MG63 (cell line): ENCODE measurements around the gene ARFGEF2. TPM values are rescaled to one million over a fixed set of nuclear protein-coding genes. Genes with fewer than 3 reads are reported as not detected.
"Not testable (repeated sequence)": the region's sequence is repeated elsewhere in the genome, so short reads cannot be mapped to it uniquely, and the experiment has no call there.

Experiments used
- DNase-seq: peaks from one replicate; pipeline ENCODE4 v3.0.0-alpha.2; 2020
- H3K27me3 ChIP-seq: fragments of 250-450 bp; sonication (Bioruptor Pico); 2 replicates; pipeline ENCODE4 v1.5.1; 2020; ENCODE audit warnings: mild to moderate bottlenecking, moderate library complexity
- H3K36me3 ChIP-seq: fragments of 250-450 bp; sonication (Bioruptor Pico); 2 replicates; pipeline ENCODE4 v1.5.1; 2020; ENCODE audit warnings: mild to moderate bottlenecking, moderate library complexity
- H3K4me3 ChIP-seq: fragments of 250-450 bp; sonication (Bioruptor Pico); 2 replicates; pipeline ENCODE4 v1.5.1; 2020; ENCODE audit warnings: mild to moderate bottlenecking, moderate library complexity
- H3K9me3 ChIP-seq: fragments of 250-450 bp; sonication (Bioruptor Pico); 2 replicates; pipeline ENCODE4 v1.5.1; 2020; ENCODE audit warnings: mild to moderate bottlenecking, moderate library complexity
- total RNA-seq: library from RNA; depleted of rRNA; stranded (reverse); fragments of >200 nt; shearing (Covaris generic); gene quantifications from 2 replicates; pipeline ENCODE4 v1.2.3, GENCODE V29; 2014; ENCODE audit warnings: low replicate concordance

The ARFGEF2 gene
- total RNA-seq, 1 experiment from 2014 or later, result 17.9 TPM

GRCh38 chr20:48957053-48957481, 35.6 kb downstream of the ARFGEF2 start:
- no peak for DNase-seq
- no peaks in the 10 kb centered on the region for H3K9me3 ChIP-seq

DNA sequence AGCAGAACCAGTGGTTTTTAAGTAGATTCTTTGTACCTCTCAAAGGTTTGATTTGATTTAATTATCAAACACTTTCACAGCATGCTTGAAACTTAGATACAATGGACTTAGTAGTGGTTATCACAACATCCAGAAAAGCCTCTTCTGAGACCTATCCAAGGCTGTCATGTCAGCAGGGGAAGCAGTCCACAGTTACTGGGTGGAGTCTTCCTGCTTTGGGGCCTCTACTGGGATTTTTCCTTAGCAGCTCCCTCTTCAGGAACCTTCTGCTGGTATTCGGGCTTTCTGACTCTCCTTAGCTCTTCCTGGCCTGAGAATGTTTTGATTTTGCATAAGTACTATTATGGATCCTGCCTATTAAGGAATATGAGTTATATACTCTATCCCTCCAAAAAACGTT, 36.0 kb downstream of the ARFGEF2 start:
- H3K9me3 ChIP-seq, result no peaks in the 10 kb centered on the region
- DNase-seq, result no peak
- H3K4me3 ChIP-seq, result no peak overlapping the region
- peaks cover 54% of the 10 kb centered on the region for H3K36me3 ChIP-seq
- no peaks in the 10 kb centered on the region for H3K27me3 ChIP-seq

More at GRCh38 chr20:48957053-48957481, 35.6 kb downstream of the ARFGEF2 start:
- no peaks in the 10 kb centered on the region for H3K27me3 ChIP-seq
- H3K36me3 ChIP-seq, result peaks cover 58% of the 10 kb centered on the region
- H3K4me3 ChIP-seq, result no peak overlapping the region

GRCh38 chr20:48958743-48959142, 37.2 kb downstream of the ARFGEF2 start:
- DNase-seq, result no peak
- Histone ChIP-seq H3K9me3 (no peaks in the 10 kb centered on the region), H3K36me3 (peaks cover 51% of the 10 kb centered on the region), H3K27me3 (no peaks in the 10 kb centered on the region), H3K4me3 (no peak overlapping the region)

GRCh38 chr20:48959899-48960550, 38.5 kb downstream of the ARFGEF2 start:
- Histone ChIP-seq H3K36me3 (peaks cover 44% of the 10 kb centered on the region), H3K9me3 (no peaks in the 10 kb centered on the region), H3K27me3 (no peaks in the 10 kb centered on the region), H3K4me3 (no peak overlapping the region)
- DNase-seq, result no peak

GRCh38 chr20:48962421-48962820, 40.9 kb downstream of the ARFGEF2 start:
- Histone ChIP-seq H3K9me3 (no peaks in the 10 kb centered on the region), H3K36me3 (peaks cover 41% of the 10 kb centered on the region), H3K4me3 (no peak overlapping the region), H3K27me3 (no peaks in the 10 kb centered on the region)
- DNase-seq, result no peak

- H3K4me3 ChIP-seq, result no peak overlapping the region
- peak; percentile 32 for DNase-seq
- H3K36me3 ChIP-seq, result peaks cover 39% of the 10 kb centered on the region
- no peaks in the 10 kb centered on the region for H3K9me3 ChIP-seq
- H3K27me3 ChIP-seq, result no peaks in the 10 kb centered on the region
Observed at GRCh38 chr20:48962976-48963771, 41.7 kb downstream of the ARFGEF2 start.

DNA sequence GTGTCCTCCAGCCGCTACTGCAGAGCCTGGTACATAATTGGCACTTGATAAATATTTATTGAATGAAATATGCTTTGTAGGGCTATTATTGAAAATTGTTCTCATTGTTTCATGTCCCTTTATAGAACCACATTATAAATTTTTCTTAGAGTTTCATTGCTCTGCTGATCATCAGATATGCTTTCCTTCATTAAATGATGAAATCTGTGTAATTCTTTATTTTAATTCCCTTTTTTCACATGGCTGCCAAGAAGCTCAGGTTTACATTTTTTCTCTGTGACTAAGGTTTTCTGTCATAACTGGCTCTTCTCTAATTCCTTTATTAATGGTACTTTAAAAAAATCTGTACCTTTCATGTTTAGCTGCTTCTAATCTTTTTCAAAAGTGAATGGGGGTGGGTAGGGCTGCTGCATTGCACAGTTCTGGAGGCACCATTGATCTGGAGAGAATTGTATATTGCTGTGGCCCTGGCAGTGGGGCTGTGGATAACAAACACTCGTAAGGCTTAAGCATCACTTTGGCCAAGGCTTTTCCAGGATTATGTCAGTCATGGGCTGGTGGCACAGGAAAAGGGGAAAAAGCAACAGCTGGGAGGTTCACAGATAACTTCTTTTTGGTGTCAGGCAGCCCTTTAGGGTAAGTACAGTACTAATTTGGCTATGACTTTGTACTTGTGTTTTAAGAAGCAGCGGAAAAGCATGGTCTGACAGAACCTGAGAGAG, 43.8 kb downstream of the ARFGEF2 start:
- H3K9me3 ChIP-seq, result no peaks in the 10 kb centered on the region
- H3K36me3 ChIP-seq, result peaks cover 51% of the 10 kb centered on the region
- H3K4me3 ChIP-seq, result no peak overlapping the region
- DNase-seq, result peak; percentile 21
- no peaks in the 10 kb centered on the region for H3K27me3 ChIP-seq

- Histone ChIP-seq H3K27me3 (no peaks in the 10 kb centered on the region), H3K36me3 (peaks cover 78% of the 10 kb centered on the region), H3K4me3 (no peak overlapping the region), H3K9me3 (no peaks in the 10 kb centered on the region)
- DNase-seq, result no peak
Observed at GRCh38 chr20:48970681-48971365, 49.3 kb downstream of the ARFGEF2 start.

DNA sequence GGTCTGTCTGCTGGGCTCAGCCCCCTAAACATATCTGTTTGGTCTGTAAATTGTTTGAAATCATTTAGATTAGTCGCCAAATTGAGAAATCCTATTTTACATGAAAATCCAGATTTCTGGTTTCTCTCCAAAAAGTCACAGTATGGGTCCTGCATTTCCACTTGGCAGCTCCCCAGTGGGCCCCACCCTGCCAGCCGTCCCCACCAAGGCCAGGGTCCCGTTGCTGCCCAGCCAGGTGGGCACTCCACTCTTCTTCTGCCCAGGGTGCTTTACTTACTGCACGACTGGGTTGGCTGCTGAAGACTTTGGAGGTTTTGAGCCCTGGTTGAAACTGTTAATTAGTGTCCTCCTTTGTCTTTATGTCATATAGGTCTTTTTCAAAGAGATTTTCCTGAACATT, 50.4 kb downstream of the ARFGEF2 start:
- no peak for DNase-seq
- Histone ChIP-seq H3K9me3 (no peaks in the 10 kb centered on the region), H3K27me3 (no peaks in the 10 kb centered on the region), H3K4me3 (no peak overlapping the region), H3K36me3 (peaks cover 78% of the 10 kb centered on the region)

DNA sequence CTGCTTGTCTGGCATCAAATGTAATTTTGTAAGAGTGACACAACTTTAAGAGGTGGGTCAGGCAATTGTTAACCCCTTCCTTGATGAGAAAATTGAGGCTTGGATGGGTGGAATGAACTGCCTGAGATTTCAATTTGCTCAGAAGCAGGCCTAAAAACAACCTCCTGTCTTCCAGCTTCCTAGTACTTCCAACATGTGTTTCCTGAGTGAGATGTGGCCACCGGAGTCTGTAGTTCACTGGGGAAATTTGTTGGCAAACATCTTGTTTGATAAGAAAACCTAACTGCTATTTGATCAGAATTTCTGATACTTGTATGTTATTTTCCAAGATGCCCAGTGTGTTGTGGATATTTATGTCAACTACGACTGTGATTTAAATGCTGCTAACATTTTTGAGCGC, 51.3 kb downstream of the ARFGEF2 start:
- Histone ChIP-seq H3K4me3 (no peak overlapping the region), H3K36me3 (peaks cover 81% of the 10 kb centered on the region), H3K27me3 (no peaks in the 10 kb centered on the region), H3K9me3 (no peaks in the 10 kb centered on the region)
- DNase-seq, result no peak

GRCh38 chr20:48975955-48976354, 54.4 kb downstream of the ARFGEF2 start:
- DNase-seq, result no peak
- Histone ChIP-seq H3K4me3 (no peak overlapping the region), H3K36me3 (peaks cover 70% of the 10 kb centered on the region)

DNA sequence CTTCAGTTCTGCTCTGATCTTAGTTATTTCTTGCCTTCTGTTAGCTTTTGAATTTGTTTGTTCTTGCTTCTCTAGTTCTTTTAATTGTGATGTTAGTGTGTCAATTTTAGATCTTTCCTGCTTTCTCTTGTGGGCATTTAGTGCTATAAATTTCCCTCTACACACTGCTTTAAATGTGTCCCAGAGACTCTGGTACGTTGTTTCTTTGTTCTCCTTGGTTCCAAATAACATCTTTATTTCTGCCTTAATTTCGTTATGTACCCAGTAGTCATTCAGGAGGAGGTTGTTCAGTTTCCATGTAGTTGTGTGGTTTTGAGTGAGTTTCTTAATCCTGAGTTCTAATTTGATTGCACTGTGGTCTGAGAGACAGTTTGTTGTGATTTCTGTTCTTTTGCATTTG, 58.5 kb downstream of the ARFGEF2 start:
- not testable (repeated sequence) for H3K4me3 ChIP-seq, H3K9me3 ChIP-seq, DNase-seq, H3K27me3 ChIP-seq
- peaks cover 70% of the 10 kb centered on the region for H3K36me3 ChIP-seq

More at GRCh38 chr20:48975955-48976354, 54.4 kb downstream of the ARFGEF2 start:
- H3K27me3 ChIP-seq, result no peaks in the 10 kb centered on the region
- H3K9me3 ChIP-seq, result no peaks in the 10 kb centered on the region

- DNase-seq, result peak; percentile 81
- H3K36me3 ChIP-seq, result peaks cover 67% of the 10 kb centered on the region
- peaks cover 5% of the 10 kb centered on the region; the same call in 1 of the 2 replicates for H3K9me3 ChIP-seq
- no peak overlapping the region for H3K4me3 ChIP-seq
- no peaks in the 10 kb centered on the region for H3K27me3 ChIP-seq
Observed at GRCh38 chr20:48983423-48984400, 62.2 kb downstream of the ARFGEF2 start.

- no peak for DNase-seq
- H3K4me3 ChIP-seq, result no peak overlapping the region
- no peaks in the 10 kb centered on the region for H3K27me3 ChIP-seq
- H3K36me3 ChIP-seq, result peaks cover 71% of the 10 kb centered on the region
- peaks cover 5% of the 10 kb centered on the region; the same call in 1 of the 2 replicates for H3K9me3 ChIP-seq
Observed at GRCh38 chr20:48984575-48985219, 63.2 kb downstream of the ARFGEF2 start.

- Histone ChIP-seq H3K4me3 (no peak overlapping the region), H3K27me3 (no peaks in the 10 kb centered on the region), H3K9me3 (peaks cover 5% of the 10 kb centered on the region; the same call in 1 of the 2 replicates), H3K36me3 (peaks cover 84% of the 10 kb centered on the region)
- DNase-seq, result no peak
Observed at GRCh38 chr20:48986899-48987298, 65.4 kb downstream of the ARFGEF2 start.
